ENCODE measurements around the gene VSIG10.

GRCh38 chr12:118023301-118023860, 80.4 kb downstream of the VSIG10 start:
- TF ChIP-seq CTCF (IDR thresholded peaks at IDR 0.05; ENCODE audit: insufficient read depth, low read length, poor library complexity, severe bottlenecking) (no peak), EZH2phosphoT487 (conservative IDR thresholded peaks at IDR 0.05; ENCODE audit: low read length) (no peak)
